HCT116 (cell line): ENCODE measurements around the gene HMSD. TPM values are rescaled to one million over a fixed set of nuclear protein-coding genes. Genes with fewer than 3 reads are reported as not detected.

Experiments
- ATAC-seq: fragments of 200-7000 bp; cut with Tn5 transposase; 2 replicates; pipeline ENCODE4 v1.9.1; 2020; ENCODE audit warnings: mild to moderate bottlenecking, moderate library complexity
- BruUV-seq: library from RNA; stranded (reverse); fragments of 400-500 nt; replicated peaks from 2 replicates; lab custom pipeline; 2021; lab: Mats Ljungman, UMichigan
- CTCF ChIA-PET: fragments of 300-600 bp; sonication (Branson Sonifier 250); formaldehyde crosslinking; loops from one replicate; lab custom pipeline; 2021; ENCODE audit warnings: antibody characterized with exemption; lab: Charles Lee
- POLR2A ChIA-PET: fragments of 300-600, 350-600 bp; sonication (Branson Sonifier 250); formaldehyde crosslinking; loops from one replicate; lab custom pipeline; 2021; ENCODE audit warnings: antibody characterized with exemption; lab: Charles Lee
- RAD21 ChIA-PET, 2 experiments: fragments of 300-600 bp; sonication (Branson Sonifier 250); formaldehyde crosslinking; loops; one replicate each; lab custom pipeline; 2023; ENCODE audit warnings: low total read pairs in 2 of 2; ENCODE audit not compliant: uncharacterized antibody in 2 of 2, unreplicated experiment in 2 of 2, low non-redundant PET in 1 of 2; lab: Charles Lee
- DNase-seq: peaks from one replicate; pipeline ENCODE4 v3.0.0-alpha.2; 2010; ENCODE audit warnings: low read depth, low spot score
- H2AFZ ChIP-seq: fragments of 200-600 bp; shearing (Covaris generic), sonication (generic); 2 replicates; pipeline ENCODE4 v1.6.1; 2017; ENCODE audit warnings: low read depth, mixed run types, mixed read lengths, antibody characterized with exemption, low read length; ENCODE audit not compliant: poor library complexity, severe bottlenecking
- H3K27ac ChIP-seq: 2 replicates; pipeline ENCODE4 v1.5.1; 2012; ENCODE audit warnings: low read depth, low read length
- H3K27me3 ChIP-seq: fragments of 200-600 bp; sonication (generic); 2 replicates; pipeline ENCODE4 v1.6.1; 2016; ENCODE audit warnings: mixed run types, low read length, mixed read lengths; ENCODE audit not compliant: insufficient read depth
- H3K36me3 ChIP-seq, 2 experiments: fragments of 200-500 bp in 1 of 2; fragments of 200-600 bp in 1 of 2; sonication (Bioruptor generic) in 1 of 2; sonication (generic) in 1 of 2; 2 replicates each; pipeline versions ENCODE4 v1.5.1 to v1.6.1; 2014 to 2016; ENCODE audit warnings: low read length in 2 of 2, inconsistent platforms in 1 of 2, mixed read lengths in 1 of 2, mixed run types in 1 of 2; ENCODE audit not compliant: insufficient read depth in 2 of 2, control insufficient read depth in 1 of 2
- H3K4me1 ChIP-seq, 2 experiments: fragments of 200-600 bp in 1 of 2; sonication (generic) in 1 of 2; 2 replicates each; pipeline versions ENCODE4 v1.5.1 to v1.6.1; 2012 to 2017; ENCODE audit warnings: low read length in 2 of 2, inconsistent platforms in 1 of 2, mild to moderate bottlenecking in 1 of 2, mixed read lengths in 1 of 2, mixed run types in 1 of 2, moderate library complexity in 1 of 2; ENCODE audit not compliant: insufficient read depth in 2 of 2, control insufficient read depth in 1 of 2
- H3K4me2 ChIP-seq: fragments of 200-600 bp; sonication (generic); 2 replicates; pipeline ENCODE4 v1.6.1; 2017; ENCODE audit warnings: mixed run types, low read length, mixed read lengths
- H3K4me3 ChIP-seq, 2 experiments: fragments of 200-600 bp in 1 of 2; sonication (generic) in 1 of 2; replicated peaks in 1 of 2; 2 replicates each; pipeline ENCODE4 v1.5.1; 2011 to 2016; ENCODE audit warnings: low read length in 2 of 2, control low read depth in 1 of 2, low read depth in 1 of 2, mild to moderate bottlenecking in 1 of 2, mixed read lengths in 1 of 2, mixed run types in 1 of 2
- H3K79me2 ChIP-seq: fragments of 200-600 bp; sonication (generic); 2 replicates; pipeline ENCODE4 v1.6.1; 2017; ENCODE audit warnings: mild to moderate bottlenecking, mixed run types, low read length, moderate library complexity, mixed read lengths; ENCODE audit not compliant: insufficient read depth
- H3K9ac ChIP-seq: fragments of 200-600 bp; sonication (generic); 2 replicates; pipeline ENCODE4 v1.6.1; 2016; ENCODE audit warnings: low read length, mixed read lengths
- H3K9me2 ChIP-seq: fragments of 200-600 bp; sonication (generic), shearing (Covaris generic); 2 replicates; pipeline ENCODE4 v1.6.1; 2017; ENCODE audit warnings: mixed run types, mild to moderate bottlenecking, moderate library complexity; ENCODE audit not compliant: insufficient read depth
- H3K9me3 ChIP-seq, 2 experiments: fragments of 200-500 bp in 1 of 2; fragments of 200-600 bp in 1 of 2; sonication (Bioruptor generic) in 1 of 2; sonication (generic) in 1 of 2; 2 replicates each; pipeline ENCODE4 v1.6.1; 2014 to 2017; ENCODE audit warnings: low read length in 2 of 2, mixed read lengths in 2 of 2, inconsistent platforms in 1 of 2, low read depth in 1 of 2, mild to moderate bottlenecking in 1 of 2, mixed run types in 1 of 2, moderate library complexity in 1 of 2; ENCODE audit not compliant: control insufficient read depth in 1 of 2, insufficient read depth in 1 of 2
- H4K20me1 ChIP-seq: fragments of 200-600 bp; sonication (generic), shearing (Covaris generic); 2 replicates; pipeline ENCODE4 v1.6.1; 2017; ENCODE audit warnings: mixed run types, mild to moderate bottlenecking, moderate library complexity; ENCODE audit not compliant: insufficient read depth
- ATF3 ChIP-seq: IDR thresholded peaks from 2 replicates; pipeline ENCODE4 v1.6.1; 2012
- CBX3 ChIP-seq: IDR thresholded peaks from 2 replicates; pipeline ENCODE4 v1.6.1; 2012; ENCODE audit warnings: low read depth
- CEBPB ChIP-seq: IDR thresholded peaks from 2 replicates; pipeline ENCODE4 v1.6.1; 2012; ENCODE audit warnings: low read depth
- EGR1 ChIP-seq: IDR thresholded peaks from 2 replicates; pipeline ENCODE4 v1.6.1; 2012; ENCODE audit warnings: low read depth
- ELF1 ChIP-seq: IDR thresholded peaks from 2 replicates; pipeline ENCODE4 v1.6.1; 2012; ENCODE audit warnings: low read depth, borderline replicate concordance
- EZH2 ChIP-seq: fragments of 200-600 bp; sonication (generic); IDR thresholded peaks from 2 replicates; pipeline ENCODE4 v1.6.1; 2017; ENCODE audit warnings: antibody characterized with exemption, mixed run types
- FOSL1 ChIP-seq: IDR thresholded peaks from 2 replicates; pipeline ENCODE4 v1.6.1; 2012; ENCODE audit warnings: low read depth
- JUND ChIP-seq: IDR thresholded peaks from 2 replicates; pipeline ENCODE4 v1.6.1; 2012
- POLR2A ChIP-seq: IDR thresholded peaks from 2 replicates; pipeline ENCODE4 v1.7.0; 2011; ENCODE audit warnings: borderline replicate concordance; ENCODE audit not compliant: insufficient read depth, insufficient read length; ENCODE audit errors: extremely low read depth
- POLR2AphosphoS5 ChIP-seq: IDR thresholded peaks from 2 replicates; pipeline ENCODE4 v1.6.1; 2011; ENCODE audit warnings: mild to moderate bottlenecking, low read depth, low read length, moderate library complexity
- RAD21 ChIP-seq: IDR thresholded peaks from 2 replicates; pipeline ENCODE4 v1.6.1; 2012; ENCODE audit warnings: low read depth, mild to moderate bottlenecking
- SP1 ChIP-seq: IDR thresholded peaks from 2 replicates; pipeline ENCODE4 v1.6.1; 2012; ENCODE audit warnings: low read depth
- SRF ChIP-seq: IDR thresholded peaks from 2 replicates; pipeline ENCODE4 v1.6.1; 2012; ENCODE audit warnings: low read depth
- TCF7L2 ChIP-seq: IDR thresholded peaks from 2 replicates; pipeline ENCODE4 v1.7.0; 2011; ENCODE audit warnings: borderline replicate concordance, inconsistent platforms; ENCODE audit not compliant: insufficient read depth, insufficient read length; ENCODE audit errors: extremely low read depth
- YY1 ChIP-seq: IDR thresholded peaks from 2 replicates; pipeline ENCODE4 v1.6.1; 2011; ENCODE audit warnings: low read length, low read depth, moderate library complexity, mild to moderate bottlenecking; ENCODE audit not compliant: insufficient replicate concordance; ENCODE audit errors: extremely low read depth
- ZFX ChIP-seq: fragments of 450-650 bp; IDR thresholded peaks from 2 replicates; pipeline ENCODE4 v1.6.1; 2017
- ZNF274 ChIP-seq: fragments of 200-500 bp; sonication (Bioruptor generic); IDR thresholded peaks from 2 replicates; pipeline ENCODE4 v1.6.1; 2014; ENCODE audit warnings: mild to moderate bottlenecking, low read depth, low read length, inconsistent platforms
- intact Hi-C: fragments of 100-400 bp; cut with micrococcal nuclease; formaldehyde crosslinking; loops from 2 replicates; pipeline ENCODE4 v1.10.0; 2022
- total RNA-seq: library from RNA; stranded (reverse); gene quantifications from one replicate; pipeline ENCODE4 v1.2.1, GENCODE V29; 2021; ENCODE audit not compliant: unreplicated experiment
- TF ChIP-seq, protein P1 (sequence below), 3 experiments: fragments of 200-600 bp in 1 of 3; sonication (generic) in 1 of 3; IDR thresholded peaks in 2 of 3; conservative IDR thresholded peaks in 1 of 3; 2 replicates each; pipeline ENCODE4 v1.5.1; 2012 to 2017; ENCODE audit warnings: low read depth in 2 of 3, low read length in 2 of 3, antibody characterized with exemption in 1 of 3, borderline replicate concordance in 1 of 3, control low read depth in 1 of 3, mild to moderate bottlenecking in 1 of 3, mixed read lengths in 1 of 3, mixed run types in 1 of 3, moderate library complexity in 1 of 3; ENCODE audit not compliant: insufficient read depth in 1 of 3
- TF ChIP-seq, protein P2 (sequence below): IDR thresholded peaks from 2 replicates; pipeline ENCODE4 v1.6.1; 2012
- TF ChIP-seq, protein P3 (sequence below): IDR thresholded peaks from 2 replicates; pipeline ENCODE4 v1.6.1; 2011; ENCODE audit warnings: mild to moderate bottlenecking, low read length, moderate library complexity; ENCODE audit not compliant: insufficient replicate concordance; ENCODE audit errors: extremely low read depth

HMSD gene
- total RNA-seq, 1 experiment from 2014 or later = 5.3 TPM

GRCh38 chr18:64002581-64002980 is 53.5 kb downstream of the HMSD start:
- Histone ChIP-seq H3K9me2 (no peaks in the 10 kb centered on the region), H2AFZ (no peak overlapping the region), H3K9me3 (no peaks in the 10 kb centered on the region), H4K20me1 (no peaks in the 10 kb centered on the region), H3K4me1 (no peaks in the 10 kb centered on the region), H3K4me2 (no peak overlapping the region), H3K9ac (no peak overlapping the region), H3K27me3 (peaks cover 4% of the 10 kb centered on the region; the same call in 1 of the 2 replicates), H3K27ac (no peak overlapping the region), H3K36me3 (no peaks in the 10 kb centered on the region), H3K79me2 (no peaks in the 10 kb centered on the region), H3K4me3 (no peak overlapping the region)
- no peak for TF ChIP-seq FOSL1
- TF ChIP-seq SRF = no peak
- TF ChIP-seq RAD21 = no peak
- no peak for TF ChIP-seq YY1
- TF ChIP-seq, protein P1, sequence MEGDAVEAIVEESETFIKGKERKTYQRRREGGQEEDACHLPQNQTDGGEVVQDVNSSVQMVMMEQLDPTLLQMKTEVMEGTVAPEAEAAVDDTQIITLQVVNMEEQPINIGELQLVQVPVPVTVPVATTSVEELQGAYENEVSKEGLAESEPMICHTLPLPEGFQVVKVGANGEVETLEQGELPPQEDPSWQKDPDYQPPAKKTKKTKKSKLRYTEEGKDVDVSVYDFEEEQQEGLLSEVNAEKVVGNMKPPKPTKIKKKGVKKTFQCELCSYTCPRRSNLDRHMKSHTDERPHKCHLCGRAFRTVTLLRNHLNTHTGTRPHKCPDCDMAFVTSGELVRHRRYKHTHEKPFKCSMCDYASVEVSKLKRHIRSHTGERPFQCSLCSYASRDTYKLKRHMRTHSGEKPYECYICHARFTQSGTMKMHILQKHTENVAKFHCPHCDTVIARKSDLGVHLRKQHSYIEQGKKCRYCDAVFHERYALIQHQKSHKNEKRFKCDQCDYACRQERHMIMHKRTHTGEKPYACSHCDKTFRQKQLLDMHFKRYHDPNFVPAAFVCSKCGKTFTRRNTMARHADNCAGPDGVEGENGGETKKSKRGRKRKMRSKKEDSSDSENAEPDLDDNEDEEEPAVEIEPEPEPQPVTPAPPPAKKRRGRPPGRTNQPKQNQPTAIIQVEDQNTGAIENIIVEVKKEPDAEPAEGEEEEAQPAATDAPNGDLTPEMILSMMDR (IDR thresholded peaks at IDR 0.05 in 2 of 3, conservative IDR thresholded peaks at IDR 0.05 in 1 of 3; ENCODE audit: borderline replicate concordance in 1 of 3, insufficient read depth in 1 of 3, low read depth in 2 of 3, low read length in 2 of 3) = no peak
- no peak for TF ChIP-seq EZH2
- no peak for TF ChIP-seq ATF3
- no peak for TF ChIP-seq ELF1
- TF ChIP-seq POLR2AphosphoS5 = no peak
- TF ChIP-seq CEBPB = no peak
- TF ChIP-seq POLR2A = no peak
- TF ChIP-seq EGR1 = no peak
- no peak for TF ChIP-seq ZFX
- TF ChIP-seq, protein P2, sequence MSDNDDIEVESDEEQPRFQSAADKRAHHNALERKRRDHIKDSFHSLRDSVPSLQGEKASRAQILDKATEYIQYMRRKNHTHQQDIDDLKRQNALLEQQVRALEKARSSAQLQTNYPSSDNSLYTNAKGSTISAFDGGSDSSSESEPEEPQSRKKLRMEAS = no peak
- TF ChIP-seq CBX3 = no peak
- TF ChIP-seq TCF7L2 = no peak
- TF ChIP-seq JUND = no peak
- no peak for TF ChIP-seq SP1
- no peak for TF ChIP-seq ZNF274
- TF ChIP-seq, protein P3, sequence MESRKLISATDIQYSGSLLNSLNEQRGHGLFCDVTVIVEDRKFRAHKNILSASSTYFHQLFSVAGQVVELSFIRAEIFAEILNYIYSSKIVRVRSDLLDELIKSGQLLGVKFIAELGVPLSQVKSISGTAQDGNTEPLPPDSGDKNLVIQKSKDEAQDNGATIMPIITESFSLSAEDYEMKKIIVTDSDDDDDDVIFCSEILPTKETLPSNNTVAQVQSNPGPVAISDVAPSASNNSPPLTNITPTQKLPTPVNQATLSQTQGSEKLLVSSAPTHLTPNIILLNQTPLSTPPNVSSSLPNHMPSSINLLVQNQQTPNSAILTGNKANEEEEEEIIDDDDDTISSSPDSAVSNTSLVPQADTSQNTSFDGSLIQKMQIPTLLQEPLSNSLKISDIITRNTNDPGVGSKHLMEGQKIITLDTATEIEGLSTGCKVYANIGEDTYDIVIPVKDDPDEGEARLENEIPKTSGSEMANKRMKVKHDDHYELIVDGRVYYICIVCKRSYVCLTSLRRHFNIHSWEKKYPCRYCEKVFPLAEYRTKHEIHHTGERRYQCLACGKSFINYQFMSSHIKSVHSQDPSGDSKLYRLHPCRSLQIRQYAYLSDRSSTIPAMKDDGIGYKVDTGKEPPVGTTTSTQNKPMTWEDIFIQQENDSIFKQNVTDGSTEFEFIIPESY = no peak
- ATAC-seq (no peak), DNase-seq (no peak)
- intact Hi-C loops = no loop called here
- POLR2A ChIA-PET = no interaction called here
- no TSS peak for BruUV-seq
- CTCF ChIA-PET = no interaction called here
- RAD21 ChIA-PET = no interaction called here
